Renal cortical epithelial cell (primary cell): Measurements from ENCODE around the gene ZNF169. TPM values are rescaled to one million over a fixed set of nuclear protein-coding genes. Genes with fewer than 3 reads are reported as not detected.
"Not testable (repeated sequence)": the region's sequence is repeated elsewhere in the genome, so short reads cannot be mapped to it uniquely, and the experiment has no call there.

Experiments
- DNase-seq: peaks from one replicate; pipeline ENCODE4 v3.0.0-alpha.2; 2011; ENCODE audit warnings: low read depth
- total RNA-seq: library from RNA; depleted of rRNA; stranded (reverse); fragments of >200 nt; gene quantifications from 2 replicates; pipeline ENCODE4 v1.2.3, GENCODE V29; 2014

Gene ZNF169
- total RNA-seq, 1 donor from 2014 or later, result 5.9 TPM

DNA sequence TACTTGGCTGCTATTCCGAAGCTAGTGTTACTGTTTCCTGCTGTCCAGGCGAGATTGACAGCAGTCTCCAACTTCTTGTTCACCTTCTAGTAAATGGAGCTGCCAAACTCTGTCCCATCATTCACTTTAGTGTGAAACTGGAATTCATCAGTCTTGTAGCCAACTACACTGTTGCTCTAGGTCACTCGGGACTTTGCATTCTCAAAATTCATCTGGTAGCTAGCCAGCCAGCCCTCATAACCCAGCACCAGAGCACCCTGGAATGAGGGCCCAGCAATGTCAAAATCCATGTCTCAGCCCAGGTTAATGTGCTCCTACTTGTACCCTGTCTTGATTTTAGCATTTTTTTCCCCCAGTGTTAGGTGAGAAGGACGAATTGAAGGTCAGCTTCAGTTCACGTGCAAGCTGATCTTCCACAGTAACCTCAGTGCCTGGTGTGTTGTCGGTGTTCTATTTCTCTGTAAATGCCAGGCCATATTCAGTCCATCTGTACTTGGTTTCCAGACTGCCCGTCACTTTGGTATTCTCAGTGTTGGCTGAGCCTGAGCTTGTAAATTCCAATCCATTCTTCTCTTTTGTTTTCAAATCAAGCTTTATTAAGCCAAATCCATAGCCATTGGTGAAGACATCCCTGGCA, 28.9 kb downstream of the ZNF169 start:
- no peak for DNase-seq

DNA sequence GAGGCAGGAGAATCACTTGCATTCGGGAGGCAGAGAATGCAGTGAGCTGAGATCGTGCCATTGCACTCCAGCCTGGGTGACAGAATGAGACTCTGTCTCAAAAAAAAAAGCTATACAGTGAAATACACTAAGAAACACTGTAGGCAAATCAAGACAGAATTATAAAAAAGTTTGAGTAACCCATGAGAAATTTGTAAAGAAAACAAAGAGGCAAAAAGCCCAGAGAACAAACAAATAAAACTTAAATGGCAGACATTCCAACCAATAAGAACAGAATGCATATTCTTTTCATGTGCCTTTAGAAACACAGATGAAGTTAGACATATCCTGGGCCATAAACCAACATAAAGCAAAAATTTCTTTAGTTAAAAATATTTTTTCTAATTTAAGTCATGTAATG, 30.6 kb downstream of the ZNF169 start:
- DNase-seq, result no peak

DNA sequence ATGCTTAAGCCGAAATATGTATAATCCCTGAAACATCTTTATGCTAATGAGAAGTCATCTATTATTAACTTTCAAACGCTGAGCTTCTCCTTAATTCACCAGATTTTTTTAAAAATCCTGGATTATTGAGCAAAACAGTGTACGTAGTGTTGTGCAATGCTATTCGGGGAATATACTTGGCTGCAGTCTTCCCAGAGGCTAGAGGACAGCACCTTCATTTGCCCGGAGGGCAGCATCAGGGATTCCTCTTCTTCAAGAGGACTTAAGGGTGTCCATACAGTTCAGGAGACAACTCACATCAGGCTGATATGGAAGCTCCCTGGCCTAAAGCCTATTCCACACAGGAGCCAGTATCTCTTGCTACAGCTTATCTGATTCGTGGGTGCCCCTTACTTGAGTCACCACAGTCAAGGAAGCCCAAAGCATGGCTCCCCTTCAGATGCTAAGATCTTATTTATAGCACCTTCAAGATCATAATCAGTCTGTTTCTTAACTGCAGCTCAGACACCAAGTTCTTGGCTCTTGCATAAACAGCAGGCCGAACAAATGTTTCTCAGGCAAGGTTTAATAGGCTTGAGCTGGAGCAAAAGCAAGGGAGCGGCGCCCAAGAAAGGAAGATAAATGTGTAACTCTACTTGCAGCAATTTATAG, 40.0 kb downstream of the ZNF169 start:
- no peak for DNase-seq

DNA sequence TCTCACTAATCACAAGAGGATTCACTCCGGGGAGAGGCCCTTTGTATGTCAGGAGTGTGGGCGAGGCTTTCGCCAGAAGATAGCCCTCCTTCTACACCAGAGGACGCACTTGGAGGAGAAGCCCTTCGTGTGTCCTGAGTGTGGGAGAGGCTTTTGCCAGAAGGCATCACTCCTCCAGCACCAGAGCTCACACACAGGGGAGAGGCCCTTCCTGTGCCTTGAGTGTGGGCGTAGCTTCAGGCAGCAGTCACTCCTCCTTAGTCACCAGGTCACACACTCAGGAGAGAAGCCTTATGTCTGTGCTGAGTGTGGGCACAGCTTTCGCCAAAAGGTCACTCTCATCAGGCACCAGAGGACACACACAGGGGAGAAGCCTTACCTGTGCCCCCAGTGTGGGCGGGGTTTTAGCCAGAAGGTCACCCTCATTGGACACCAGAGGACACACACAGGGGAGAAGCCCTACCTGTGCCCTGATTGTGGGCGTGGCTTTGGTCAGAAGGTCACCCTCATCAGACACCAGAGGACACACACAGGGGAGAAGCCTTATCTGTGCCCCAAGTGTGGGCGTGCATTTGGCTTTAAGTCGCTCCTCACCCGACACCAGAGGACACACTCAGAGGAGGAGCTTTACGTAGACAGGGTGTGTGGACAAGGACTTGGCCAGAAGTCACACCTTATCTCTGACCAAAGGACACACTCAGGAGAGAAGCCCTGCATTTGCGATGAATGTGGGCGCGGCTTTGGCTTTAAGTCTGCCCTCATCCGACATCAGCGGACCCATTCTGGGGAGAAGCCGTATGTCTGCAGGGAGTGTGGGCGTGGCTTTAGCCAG, 41.6 kb downstream of the ZNF169 start:
- DNase-seq, result no peak

DNA sequence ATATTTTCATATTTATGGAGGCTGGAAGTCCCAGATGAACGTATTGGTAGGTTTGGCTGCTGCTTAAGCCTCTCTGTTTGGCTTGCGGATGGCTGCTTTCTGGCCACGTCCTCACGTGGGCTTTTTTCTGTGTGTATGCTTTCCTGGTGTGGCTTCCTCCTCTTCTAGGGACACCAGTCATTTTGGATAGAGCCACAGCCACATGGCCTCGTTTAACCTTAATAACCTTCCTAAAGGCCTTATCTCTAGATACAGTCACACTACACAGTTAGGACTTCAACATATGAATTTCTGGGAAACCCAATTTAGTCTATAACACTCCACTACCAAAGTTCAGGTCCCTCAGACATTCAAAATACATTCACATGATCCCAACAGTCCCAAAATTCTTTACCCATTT, 42.5 kb downstream of the ZNF169 start:
- DNase-seq, result no peak

DNA sequence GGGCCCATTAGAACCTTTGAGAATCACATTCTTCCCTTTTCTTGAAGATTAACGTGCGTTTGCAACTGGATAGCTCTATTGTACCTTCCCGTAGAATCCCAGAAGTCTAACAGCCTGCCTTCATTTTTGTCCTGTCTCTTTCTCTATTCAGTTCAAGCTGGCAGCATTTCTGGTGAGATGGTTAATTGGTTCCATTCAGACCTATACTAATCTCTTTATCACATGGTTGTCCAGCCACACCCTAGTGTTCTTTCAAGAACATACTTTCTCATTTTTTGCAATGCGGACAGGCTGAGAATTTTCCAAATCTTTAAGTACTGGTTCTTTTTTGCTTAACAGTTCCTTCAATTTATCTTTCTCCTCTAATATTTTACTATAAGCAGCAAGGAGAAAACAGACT, 43.3 kb downstream of the ZNF169 start:
- DNase-seq, result no peak

DNA sequence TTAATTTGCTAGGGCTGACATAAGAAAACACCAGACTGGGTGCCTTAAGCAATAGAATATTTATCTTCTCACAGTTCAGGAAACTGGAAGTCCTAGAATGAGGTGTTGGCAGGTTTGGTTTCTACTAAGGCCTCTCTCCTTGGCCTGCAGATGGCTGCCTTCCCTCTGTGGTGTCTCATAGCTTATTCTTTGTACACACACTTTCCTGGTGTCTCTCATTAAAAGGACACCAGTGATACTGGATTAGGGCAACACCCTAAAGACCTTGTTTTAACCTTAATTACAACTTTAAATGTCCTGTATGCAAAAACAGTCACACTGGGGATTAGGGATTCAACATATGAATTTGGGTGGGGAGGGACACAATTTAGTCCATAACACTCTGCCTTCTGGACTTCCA, 44.2 kb downstream of the ZNF169 start:
- DNase-seq, result no peak

DNA sequence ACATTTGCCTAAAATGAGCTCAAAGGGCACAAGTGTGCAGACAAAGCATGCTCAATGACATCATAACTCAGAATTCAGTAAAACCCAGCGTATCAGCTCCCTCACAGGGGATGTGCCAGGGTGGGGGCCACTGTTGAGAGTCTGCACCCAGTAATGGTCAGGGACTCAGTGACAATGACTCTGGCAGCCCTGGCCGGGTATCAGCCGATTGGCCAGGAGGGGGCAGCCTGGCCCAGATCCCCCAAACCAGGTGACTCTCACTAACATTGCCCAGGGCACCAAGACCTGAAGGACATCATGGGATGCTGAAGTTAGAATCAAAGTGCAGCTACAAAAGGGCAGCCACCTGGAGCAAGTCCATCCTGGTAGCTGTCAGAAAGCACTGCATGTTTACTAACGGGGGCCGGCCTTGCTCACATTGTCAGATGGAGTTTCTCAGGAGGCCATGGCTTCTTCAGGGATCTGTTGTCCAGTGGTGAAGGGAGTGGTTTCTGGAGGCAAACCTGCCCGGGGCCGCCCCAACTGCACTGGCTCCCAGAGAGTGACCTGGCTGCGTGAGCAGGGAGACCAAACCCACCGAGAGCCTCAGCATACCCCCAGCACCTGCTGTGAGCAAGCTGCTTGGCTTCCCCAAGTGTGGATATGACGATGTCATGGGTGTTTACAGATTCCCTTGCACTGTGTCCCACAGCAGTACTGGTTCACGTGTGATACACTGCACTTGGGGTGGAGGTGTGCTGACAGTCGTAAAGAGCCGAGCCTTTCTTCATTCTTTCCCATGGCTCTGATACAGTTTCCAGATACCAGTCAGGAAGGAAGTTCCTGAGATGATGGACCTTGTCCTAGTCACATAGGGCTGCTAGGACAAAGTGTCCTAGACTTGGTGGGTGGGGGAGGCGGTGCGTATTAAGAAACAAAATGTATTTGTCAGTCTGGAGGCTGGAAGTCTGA, 56.2 kb downstream of the ZNF169 start:
- DNase-seq, result not testable (repeated sequence)

DNA sequence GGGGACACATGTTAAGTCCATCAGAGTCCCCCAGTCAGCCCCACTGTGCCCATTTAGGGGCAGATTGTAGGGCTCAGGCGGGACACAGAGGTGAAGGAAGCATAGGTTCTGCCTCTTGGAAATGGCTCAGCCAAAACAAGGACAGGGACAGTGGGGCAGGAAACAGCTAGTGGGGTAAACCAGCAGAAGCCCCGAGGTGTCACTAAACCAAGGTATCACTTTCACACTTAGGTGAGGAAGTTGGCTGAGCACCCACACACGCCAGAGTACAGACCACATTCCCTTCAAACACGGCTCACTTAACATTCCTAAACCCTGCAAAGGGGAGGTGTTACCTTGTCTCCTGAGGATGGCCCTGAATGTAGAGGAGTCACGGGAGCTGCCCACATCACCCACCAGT, 57.1 kb downstream of the ZNF169 start:
- DNase-seq, result not testable (repeated sequence)

DNA sequence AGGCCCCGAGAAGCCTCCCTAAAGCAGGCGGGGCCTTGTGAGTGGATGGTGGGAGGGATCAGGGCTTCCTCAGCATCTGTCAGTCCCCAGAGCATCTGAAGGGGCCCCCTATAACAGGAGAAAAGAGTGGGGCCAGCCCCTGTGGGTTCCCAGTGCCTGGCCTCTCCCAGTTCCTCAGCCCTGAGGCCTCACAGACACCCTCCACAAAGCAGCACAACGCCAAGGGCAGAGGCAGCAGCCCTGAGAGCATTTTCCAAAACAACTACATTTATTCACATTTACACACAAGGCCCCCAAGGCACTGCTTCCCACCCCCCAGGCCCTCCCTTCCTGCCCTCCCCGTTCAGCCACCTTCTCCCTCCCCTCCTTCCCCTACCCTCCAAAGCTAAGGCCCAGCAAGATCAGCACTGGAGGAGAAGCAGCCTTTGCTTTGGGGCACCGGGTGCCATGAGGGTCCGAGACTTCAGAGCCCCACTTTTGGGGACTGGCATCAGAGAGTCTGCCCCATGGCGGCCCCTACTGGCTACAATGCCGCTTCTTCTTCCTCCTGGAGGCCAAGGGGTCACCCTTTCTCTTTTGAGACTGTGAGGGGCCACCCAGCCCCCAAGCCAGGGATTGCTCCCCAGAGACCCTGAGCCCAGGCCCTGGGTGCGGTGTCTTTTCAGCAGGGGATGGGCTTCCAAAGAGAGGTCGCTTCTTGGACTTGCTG, 59.0 kb downstream of the ZNF169 start:
- DNase-seq, result not testable (repeated sequence)

DNA sequence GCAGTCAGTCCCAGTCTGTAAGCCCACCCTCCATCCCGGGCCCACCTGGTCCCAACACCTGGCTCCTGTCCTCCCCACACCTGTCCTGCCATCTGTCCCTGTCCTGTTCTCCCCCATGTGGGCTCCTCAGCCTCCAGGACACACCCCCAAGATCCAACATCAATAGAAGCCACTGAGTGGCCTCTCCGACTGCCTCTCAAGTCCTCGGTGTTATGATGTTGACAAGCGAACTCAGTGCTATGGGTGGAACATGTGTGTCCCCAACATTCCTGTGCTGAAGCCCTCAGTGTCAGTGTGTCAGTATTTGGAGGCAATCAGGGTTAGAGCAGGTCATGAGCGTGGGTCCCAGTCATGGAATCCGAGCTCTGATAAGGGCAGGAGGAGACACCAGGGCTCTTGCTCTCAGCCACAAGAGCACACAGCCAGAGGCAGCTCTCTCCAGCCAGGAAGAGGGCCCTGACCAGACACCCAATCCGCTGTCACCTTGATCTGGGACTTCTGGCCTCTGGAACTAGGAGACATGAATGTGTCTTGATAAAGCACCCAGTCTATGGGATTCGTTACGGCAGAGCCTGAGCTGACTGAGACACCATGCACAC, 63.3 kb downstream of the ZNF169 start:
- DNase-seq, result not testable (repeated sequence)

DNA sequence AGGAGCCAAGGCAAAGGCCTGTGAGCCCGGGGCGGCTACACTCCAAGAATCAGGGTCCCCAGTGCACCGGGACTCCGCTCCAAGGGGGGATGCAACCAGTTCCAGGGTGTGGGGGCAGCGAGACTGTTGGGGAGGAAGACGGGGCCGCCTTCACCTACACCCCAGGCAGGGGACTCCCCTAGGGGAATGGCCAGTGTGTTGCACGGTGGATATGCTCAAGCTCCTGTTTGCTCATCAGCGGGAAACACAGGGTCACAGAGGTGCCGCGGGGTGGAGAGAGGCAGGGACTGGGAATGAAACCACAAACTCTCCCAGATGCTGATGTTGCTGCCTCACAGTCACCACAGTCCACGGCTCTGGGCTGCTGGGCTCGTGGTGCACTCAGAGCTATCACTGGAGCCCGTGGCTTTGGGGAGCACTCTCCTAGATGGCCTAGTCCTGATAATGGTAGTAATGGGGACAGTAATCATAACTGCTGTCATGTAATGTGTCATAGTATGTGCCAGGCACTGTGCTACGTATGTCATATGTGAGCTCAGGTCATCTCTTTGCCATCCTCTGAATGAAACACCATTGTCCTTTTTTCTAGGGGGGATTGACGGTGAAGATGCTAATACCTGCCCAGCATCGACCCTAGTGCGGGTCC, 64.2 kb downstream of the ZNF169 start:
- not testable (repeated sequence) for DNase-seq

DNA sequence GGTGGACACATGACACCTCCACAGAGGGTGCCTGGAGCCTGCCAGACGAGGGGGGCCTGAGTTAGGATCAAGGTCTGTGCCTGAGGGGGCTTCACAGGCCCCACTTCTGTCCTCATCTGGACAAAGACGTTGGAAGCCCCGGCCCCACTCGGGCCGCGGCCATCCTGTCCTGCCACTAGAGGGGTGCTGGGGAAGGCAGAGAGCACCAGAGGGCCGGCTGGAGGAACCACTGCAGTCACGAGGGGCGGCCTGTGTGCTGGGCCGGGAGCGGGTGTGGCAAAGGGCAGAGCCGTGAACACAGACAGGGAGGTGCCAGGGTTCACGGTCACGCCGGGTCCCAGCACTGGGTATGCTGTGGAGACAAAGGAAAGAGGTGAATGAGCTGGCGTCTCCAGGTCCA, 66.5 kb downstream of the ZNF169 start:
- DNase-seq, result not testable (repeated sequence)

DNA sequence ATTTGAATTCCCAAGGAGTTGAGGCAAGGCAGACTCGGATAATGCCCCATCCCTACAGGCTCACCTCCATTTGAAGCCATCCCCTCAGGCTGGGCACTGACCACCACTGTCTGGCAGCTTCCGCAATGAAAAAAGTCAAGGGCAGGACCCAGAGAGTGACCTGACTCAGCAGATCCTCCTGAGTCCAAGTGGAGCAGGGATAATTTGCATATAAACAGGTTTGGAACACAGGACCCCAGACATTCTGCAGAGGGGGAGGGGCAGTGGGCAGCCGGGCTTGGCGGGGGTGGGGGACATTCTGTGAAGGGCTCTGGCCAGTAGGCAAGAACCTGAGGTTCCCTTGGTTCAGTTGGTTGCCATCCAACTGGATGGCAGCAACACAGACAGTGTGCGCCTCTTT, 69.4 kb downstream of the ZNF169 start, which contains the start of gene NUTM2F:
Gene NUTM2F, minus strand, starts transcription at position 101 of the 400 bp plus-strand sequence. Its CDS starts 21 bp downstream, at position 80.
- not testable (repeated sequence) for DNase-seq

DNA sequence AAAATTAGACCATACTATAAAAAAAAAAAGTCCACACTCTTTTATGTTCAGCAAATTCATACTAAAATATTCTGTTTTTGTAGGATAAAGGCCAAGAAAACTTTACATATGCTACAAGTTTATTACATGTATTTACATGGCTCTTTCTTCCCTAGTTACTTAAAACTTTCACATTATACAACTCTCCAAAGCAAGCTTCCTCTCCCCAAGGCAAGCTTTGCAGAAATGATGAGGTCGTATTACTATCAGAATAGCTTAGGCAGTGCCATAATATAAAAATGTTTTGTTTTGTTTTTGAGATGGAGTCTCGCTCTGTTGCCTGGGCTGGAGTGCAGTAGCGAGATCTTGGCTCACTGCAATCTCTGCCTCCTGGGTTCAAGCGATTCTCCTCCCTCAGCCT, 77.3 kb downstream of the ZNF169 start:
- DNase-seq, result not testable (repeated sequence)

DNA sequence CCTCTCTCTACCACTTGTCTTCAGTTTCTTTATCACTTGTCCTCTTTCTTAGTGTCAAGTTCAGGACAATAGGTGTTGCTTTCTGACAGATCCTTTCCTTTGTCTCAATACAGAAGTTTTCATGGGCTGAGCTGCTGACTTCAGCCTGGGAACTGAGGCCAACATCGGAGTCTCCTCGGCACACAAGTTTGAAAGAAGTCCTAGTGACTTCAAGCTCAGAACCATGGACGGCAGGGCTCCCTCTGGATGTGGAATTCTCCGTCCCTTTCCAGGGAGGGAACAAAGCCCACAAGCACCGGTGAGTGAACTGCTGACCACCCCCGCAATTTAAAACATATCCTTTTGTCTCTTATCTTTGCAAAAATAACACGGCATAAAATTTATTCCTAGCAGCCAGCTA, 79.6 kb downstream of the ZNF169 start:
- DNase-seq, result not testable (repeated sequence)

DNA sequence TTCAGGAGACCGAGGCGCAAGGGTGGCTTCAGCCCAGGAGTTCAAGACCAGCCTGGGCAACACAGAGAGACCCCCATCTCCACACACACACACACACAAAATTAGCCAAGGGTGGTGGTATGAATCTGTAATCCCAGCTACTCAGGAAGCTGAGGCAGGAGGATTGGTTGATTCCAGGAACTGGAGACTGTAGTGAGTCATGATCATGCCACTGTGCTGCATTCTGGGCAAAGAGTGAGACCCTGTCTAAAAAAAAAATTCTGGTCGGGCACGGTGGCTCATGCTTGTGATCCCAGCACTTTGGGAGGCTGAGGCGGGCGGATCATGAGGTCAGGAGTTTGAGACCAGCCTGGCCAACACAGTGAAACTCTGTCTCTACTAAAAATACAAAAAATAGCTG, 80.6 kb downstream of the ZNF169 start:
- not testable (repeated sequence) for DNase-seq

DNA sequence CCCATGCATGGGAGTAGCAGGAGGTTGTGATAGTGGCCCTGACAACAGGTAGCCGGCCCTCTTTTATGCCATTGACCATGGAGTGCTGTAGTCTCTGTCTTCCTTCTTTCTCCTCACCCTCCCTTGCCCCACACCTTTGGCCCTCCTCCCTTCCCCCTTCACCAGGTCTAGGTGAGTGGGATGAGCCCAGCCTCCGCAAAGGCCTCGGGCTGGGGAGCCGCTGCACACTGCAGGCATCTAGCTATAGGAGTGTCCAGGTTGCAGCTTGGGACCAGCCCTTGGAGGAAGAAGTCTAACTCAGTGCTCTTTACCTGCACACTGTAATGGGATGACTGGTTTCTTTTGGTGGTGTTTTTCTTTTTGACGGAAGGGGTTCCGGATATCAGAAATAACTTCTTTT, 81.7 kb downstream of the ZNF169 start:
- DNase-seq, result not testable (repeated sequence)

DNA sequence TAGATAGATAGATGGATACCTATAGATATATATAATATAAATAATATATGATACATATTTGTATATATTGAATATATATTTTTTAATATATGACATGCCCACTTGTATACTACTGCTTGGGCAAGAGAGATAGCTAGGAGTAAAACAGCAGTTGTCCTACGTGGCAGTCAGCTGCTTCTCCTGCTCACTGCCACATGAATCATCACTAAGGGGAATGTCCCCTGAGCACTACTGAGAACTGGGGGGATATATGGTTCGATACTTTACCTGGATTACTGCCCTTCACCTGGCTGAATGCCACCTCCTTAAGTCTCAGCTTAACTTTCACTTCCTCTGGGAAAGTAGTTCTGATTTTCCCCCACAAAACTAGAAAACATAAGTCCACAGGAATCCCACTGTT, 82.6 kb downstream of the ZNF169 start:
- DNase-seq, result not testable (repeated sequence)

DNA sequence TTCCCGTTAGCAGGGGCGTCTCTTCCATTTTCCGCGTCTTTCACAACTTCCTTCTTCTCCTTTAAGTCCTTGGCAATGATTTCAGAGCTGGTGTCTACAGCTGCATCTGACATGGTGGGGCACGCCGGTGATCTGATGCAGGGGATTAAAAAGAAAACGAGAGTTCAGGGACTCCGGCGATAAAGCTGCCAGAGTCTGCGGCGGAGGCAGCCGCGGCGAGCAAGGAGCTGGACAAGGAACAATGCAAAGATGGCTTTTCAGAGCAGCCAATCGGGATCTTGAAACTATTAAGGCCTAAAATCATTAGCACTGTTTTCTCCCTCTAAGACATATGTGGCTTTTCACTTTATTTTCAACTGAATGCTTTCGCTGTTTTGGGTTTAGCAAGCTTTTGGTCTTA, 88.4 kb downstream of the ZNF169 start:
- not testable (repeated sequence) for DNase-seq
